ENCODE measurements around the gene CKS1B.
A peak's percentile ranks its signal among the peaks of the same experiment; 100 is the strongest.

CKS1B gene

GRCh38 chr1:154945160-154945961, 29.1 kb upstream of the CKS1B start:
- DNase-seq, result no peak
- intact Hi-C loops (cut with DNase I), result no loop called here

- intact Hi-C loops (cut with DNase I), result no loop called here
- peak in 2 of 10 donors; percentile 38 to 46 for DNase-seq
Measured at GRCh38 chr1:154945962-154946850, 28.3 kb upstream of the CKS1B start.

- DNase-seq, result peak in 1 of 10 donors; percentile 52
- intact Hi-C loops (cut with DNase I), result no loop called here
Measured at GRCh38 chr1:154948079-154948478, 26.4 kb upstream of the CKS1B start.

GRCh38 chr1:154951901-154952657, 22.4 kb upstream of the CKS1B start:
- peak in 2 of 10 donors; percentile 62 to 69 for DNase-seq
- intact Hi-C loops (cut with DNase I), result no loop called here

GRCh38 chr1:154952664-154953063, 21.8 kb upstream of the CKS1B start:
- intact Hi-C loops (cut with DNase I), result no loop called here
- no peak for DNase-seq

GRCh38 chr1:154953611-154954038, 20.9 kb upstream of the CKS1B start:
- DNase-seq, result peak in 3 of 10 donors; percentile 48 to 74 (median 67)
- intact Hi-C loops (cut with DNase I), result no loop called here

- intact Hi-C loops (cut with DNase I), result no loop called here
- DNase-seq, result peak in 1 of 10 donors; percentile 47
Measured at GRCh38 chr1:154954541-154954940, 19.9 kb upstream of the CKS1B start.

GRCh38 chr1:154955039-154955717, 19.3 kb upstream of the CKS1B start:
- DNase-seq, result peak in 9 of 10 donors; percentile 46 to 95 (median 76)
- intact Hi-C loops (cut with DNase I), result no loop called here

- DNase-seq, result peak in 9 of 10 donors; percentile 41 to 92 (median 73)
- intact Hi-C loops (cut with DNase I), result no loop called here
Measured at GRCh38 chr1:154955718-154956543, 18.6 kb upstream of the CKS1B start, which contains the start of gene PBXIP1. Gene PBXIP1 (minus strand): TSS chr1:154956099. CDS start chr1:154953721, 2,378 bp downstream.

GRCh38 chr1:154956544-154956941, 17.9 kb upstream of the CKS1B start:
- intact Hi-C loops (cut with DNase I), result no loop called here

GRCh38 chr1:154957091-154957657, 17.3 kb upstream of the CKS1B start:
- intact Hi-C loops (cut with DNase I), result no loop called here
- peak in 2 of 10 donors; percentile 5 to 62 for DNase-seq

More at GRCh38 chr1:154956544-154956941, 17.9 kb upstream of the CKS1B start:
- peak in 9 of 10 donors; percentile 42 to 95 (median 63) for DNase-seq

- DNase-seq, result peak in 1 of 10 donors; percentile 16
- intact Hi-C loops (cut with DNase I), result no loop called here
Measured at GRCh38 chr1:154958036-154958435, 16.4 kb upstream of the CKS1B start.

- DNase-seq, result peak in 3 of 10 donors; percentile 33 to 79 (median 79)
- intact Hi-C loops (cut with DNase I), result no loop called here
Measured at GRCh38 chr1:154958681-154959425, 15.6 kb upstream of the CKS1B start.

- intact Hi-C loops (cut with DNase I), result no loop called here
- DNase-seq, result peak in 2 of 10 donors; percentile 17 to 51
Measured at GRCh38 chr1:154959426-154959780, 15.1 kb upstream of the CKS1B start.

GRCh38 chr1:154960446-154961136, 13.9 kb upstream of the CKS1B start:
- intact Hi-C loops (cut with DNase I), result loop anchor here (5.0 kb wide), 3 partner anchors 37 to 122 kb away; no protein-coding TSS in a partner anchor
- peak in 1 of 10 donors; percentile 44 for DNase-seq

- intact Hi-C loops (cut with DNase I), result loop anchor here (5.0 kb wide), 3 partner anchors 36 to 121 kb away; no protein-coding TSS in a partner anchor
Measured at GRCh38 chr1:154961207-154962155, 13.0 kb upstream of the CKS1B start, which contains the start of gene PYGO2. Gene PYGO2 (minus strand): TSS chr1:154961782. CDS start chr1:154961576, 206 bp downstream.

More at GRCh38 chr1:154961207-154962155, 13.0 kb upstream of the CKS1B start, which contains the start of gene PYGO2:
- peak; percentile 62 to 96 (median 78) for DNase-seq

All from posterior cingulate gyrus (tissue), 11 donors.